Activated naive CD4-positive, alpha-beta T cell treated with anti-CD3 and anti-CD28 coated beads, Interleukin-2, amount 10 ng/mL, durations not matched to agents 7 days and 5 days (primary cell): ENCODE data around the gene DLL4.
A peak's percentile ranks its signal among the peaks of the same experiment; 100 is the strongest.
"Not testable (repeated sequence)": the region's sequence is repeated elsewhere in the genome, so short reads cannot be mapped to it uniquely, and the experiment has no call there.

ENCODE experiments used
- CTCF ChIA-PET: fragments of 350-600 bp; sonication (Branson Sonifier 250); formaldehyde crosslinking; loops from one replicate; lab custom pipeline; 2021; ENCODE audit warnings: antibody characterized with exemption; lab: Charles Lee
- DNase-seq: peaks from one replicate; pipeline ENCODE4 v3.0.0-alpha.2; 2020
- H3K27ac Mint-ChIP-seq: one replicate; pipeline ENCODE4 v1.8.0; 2021; ENCODE audit warnings: mild to moderate bottlenecking, moderate library complexity, mixed read lengths
- H3K27me3 Mint-ChIP-seq: one replicate; pipeline ENCODE4 v1.8.0; 2021; ENCODE audit warnings: mild to moderate bottlenecking, mixed read lengths
- H3K36me3 Mint-ChIP-seq: one replicate; pipeline ENCODE4 v1.8.0; 2021; ENCODE audit warnings: mixed read lengths
- H3K4me1 Mint-ChIP-seq: one replicate; pipeline ENCODE4 v1.8.0; 2021; ENCODE audit warnings: mixed read lengths
- H3K4me3 Mint-ChIP-seq: one replicate; pipeline ENCODE4 v1.8.0; 2021; ENCODE audit warnings: mild to moderate bottlenecking, moderate library complexity, mixed read lengths
- H3K9me3 Mint-ChIP-seq: one replicate; pipeline ENCODE4 v1.8.0; 2021; ENCODE audit warnings: mixed read lengths

Gene DLL4

DNA sequence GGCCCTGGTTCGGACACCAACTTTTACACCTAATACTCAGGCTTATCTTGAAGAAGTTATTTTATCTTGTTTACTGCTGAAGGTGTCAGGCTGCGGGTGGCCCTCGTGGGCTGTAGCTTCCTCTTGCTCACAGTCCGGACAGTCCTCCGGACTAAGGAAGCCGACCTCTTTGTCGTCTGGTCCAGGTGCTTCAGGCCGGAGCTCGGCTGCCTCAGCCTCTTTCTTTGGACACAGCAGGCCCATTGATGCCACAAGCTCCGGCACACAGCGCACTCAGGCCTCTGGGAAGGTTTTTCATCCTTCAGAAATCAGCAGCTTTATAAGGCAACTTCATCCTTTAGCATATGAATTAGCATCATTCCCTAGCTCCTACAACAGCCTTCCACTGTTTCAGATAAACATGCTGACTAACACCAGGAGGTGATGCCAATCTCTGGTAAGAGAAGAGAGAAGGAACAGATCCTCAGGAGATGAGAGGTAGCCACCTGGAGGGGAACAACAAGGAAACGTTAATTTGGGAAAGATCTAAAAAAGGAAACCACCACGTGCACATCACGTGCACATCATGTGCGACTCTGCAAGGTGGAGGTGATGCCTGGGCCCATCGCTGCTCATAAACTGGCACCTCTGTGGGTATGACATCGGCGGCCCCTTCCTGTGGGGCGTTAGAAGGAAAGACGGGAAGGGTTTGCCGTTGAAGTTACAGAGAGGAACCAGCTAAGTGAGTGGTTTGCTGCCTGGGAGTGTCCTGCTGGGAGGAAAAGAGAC lies 19.8 kb downstream of the DLL4 start:
- Mint-ChIP-seq H3K27ac (no peak overlapping the region), H3K27me3 (peaks cover 28% of the 10 kb centered on the region)

DNA sequence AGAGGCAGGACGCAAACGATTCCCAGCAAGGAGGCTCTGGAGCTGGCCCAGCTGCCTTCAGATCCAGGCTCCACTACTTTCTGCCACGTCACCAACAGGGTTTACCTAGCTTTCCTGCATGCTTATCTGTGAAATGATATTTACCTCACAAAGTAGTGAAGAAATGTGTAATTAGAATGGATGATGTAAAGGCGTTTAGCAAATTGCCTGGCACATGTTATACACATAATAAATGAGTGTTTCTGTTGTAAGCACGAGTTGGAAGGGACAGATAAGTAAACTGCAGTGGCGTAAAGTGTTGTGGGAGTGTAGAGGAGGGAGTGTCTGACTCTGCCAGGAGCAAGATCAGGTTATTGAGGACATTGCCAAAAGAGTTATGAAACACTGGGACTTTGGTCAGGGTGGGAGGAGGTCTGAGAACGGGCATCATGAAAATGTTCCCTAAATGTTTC lies 20.6 kb downstream of the DLL4 start:
- Mint-ChIP-seq H3K4me1 (peaks cover 40% of the 10 kb centered on the region), H3K9me3 (no peaks in the 10 kb centered on the region)

More for the DNA sequence above, 19.8 kb downstream of the DLL4 start:
- peaks cover 4% of the 10 kb centered on the region for H3K36me3 Mint-ChIP-seq
- H3K4me1 Mint-ChIP-seq, result peaks cover 37% of the 10 kb centered on the region
- no peak for DNase-seq
- no peaks in the 10 kb centered on the region for H3K9me3 Mint-ChIP-seq
- H3K4me3 Mint-ChIP-seq, result no peak overlapping the region
- CTCF ChIA-PET, result interaction anchor here (1.2 kb wide), 1 partner anchor 8 kb away, joined by 3 read pairs; no protein-coding TSS in a partner anchor

DNA sequence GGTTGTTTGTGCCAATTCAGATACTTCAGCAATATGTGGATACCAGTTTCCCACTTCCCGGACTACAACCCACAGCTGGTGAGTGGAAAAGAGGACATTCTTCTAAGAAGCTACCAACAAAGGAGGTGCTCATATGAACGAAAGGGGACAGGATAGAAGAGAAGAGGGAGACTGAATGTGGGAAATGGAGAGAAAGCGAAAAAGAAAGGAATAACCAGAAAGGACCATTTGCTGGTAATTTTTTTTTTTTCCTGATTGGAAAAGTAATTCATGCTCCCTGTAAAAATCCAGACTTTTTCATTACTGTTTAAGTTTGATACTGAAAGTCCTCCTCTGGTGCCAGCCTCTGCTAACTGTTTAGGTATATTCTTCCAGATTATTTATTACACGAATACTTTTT lies 22.6 kb downstream of the DLL4 start:
- Mint-ChIP-seq H3K4me1 (peaks cover 43% of the 10 kb centered on the region), H3K9me3 (no peaks in the 10 kb centered on the region), H3K36me3 (peaks cover 9% of the 10 kb centered on the region), H3K27ac (peak overlapping the region; percentile 93), H3K4me3 (peak overlapping the region; percentile 94), H3K27me3 (peaks cover 17% of the 10 kb centered on the region)
- no peak for DNase-seq
- CTCF ChIA-PET, result interaction anchor here (0.6 to 6.9 kb wide), 4 partner anchors 10 to 132 kb away, joined by 3 to 43 read pairs (median 5); no protein-coding TSS in a partner anchor

More for the DNA sequence above, 20.6 kb downstream of the DLL4 start:
- H3K36me3 Mint-ChIP-seq, result peaks cover 4% of the 10 kb centered on the region
- DNase-seq, result no peak
- H3K27ac Mint-ChIP-seq, result no peak overlapping the region
- H3K27me3 Mint-ChIP-seq, result peaks cover 19% of the 10 kb centered on the region
- CTCF ChIA-PET, result interaction anchor here (1.2 kb wide), 1 partner anchor 9 kb away, joined by 3 read pairs; no protein-coding TSS in a partner anchor
- H3K4me3 Mint-ChIP-seq, result no peak overlapping the region

DNA sequence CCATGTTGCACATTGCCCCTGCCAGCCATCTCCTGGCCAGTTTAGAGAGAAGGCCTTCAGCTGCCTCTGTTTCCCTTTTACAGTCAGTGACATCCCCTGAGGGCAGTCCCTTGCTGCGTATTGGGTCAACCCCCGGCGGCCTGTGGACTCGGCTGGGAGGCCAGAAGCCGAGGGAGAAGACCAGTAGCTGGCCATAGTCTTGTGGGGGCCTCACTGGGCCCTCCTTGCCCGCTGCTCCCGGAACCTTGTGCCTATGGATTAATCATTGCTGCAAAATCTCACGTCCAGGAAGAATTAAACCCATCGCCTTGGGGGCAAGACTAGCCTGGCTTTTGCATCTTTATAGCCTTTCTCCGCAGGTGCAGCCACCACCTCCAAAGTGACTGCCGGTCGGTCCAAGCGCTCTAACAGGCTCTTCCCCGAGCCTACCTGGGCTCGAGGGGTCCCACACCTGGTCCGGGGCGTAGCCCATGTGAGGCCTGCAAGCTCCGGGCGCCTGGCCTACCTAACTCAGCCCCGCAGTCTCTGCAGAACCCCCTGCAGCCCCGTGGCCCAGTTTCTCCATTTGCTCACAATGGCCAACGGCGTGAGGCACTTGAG lies 23.3 kb downstream of the DLL4 start:
- CTCF ChIA-PET, result interaction anchor here (0.6 to 6.9 kb wide), 4 partner anchors 10 to 273 kb away, joined by 3 to 43 read pairs (median 6); no protein-coding TSS in a partner anchor
- H3K27me3 Mint-ChIP-seq, result peaks cover 16% of the 10 kb centered on the region
- peaks cover 43% of the 10 kb centered on the region for H3K4me1 Mint-ChIP-seq
- H3K27ac Mint-ChIP-seq, result peak overlapping the region; percentile 93
- no peak for DNase-seq
- peak overlapping the region; percentile 94 for H3K4me3 Mint-ChIP-seq
- no peaks in the 10 kb centered on the region for H3K9me3 Mint-ChIP-seq
- H3K36me3 Mint-ChIP-seq, result peaks cover 9% of the 10 kb centered on the region

DNA sequence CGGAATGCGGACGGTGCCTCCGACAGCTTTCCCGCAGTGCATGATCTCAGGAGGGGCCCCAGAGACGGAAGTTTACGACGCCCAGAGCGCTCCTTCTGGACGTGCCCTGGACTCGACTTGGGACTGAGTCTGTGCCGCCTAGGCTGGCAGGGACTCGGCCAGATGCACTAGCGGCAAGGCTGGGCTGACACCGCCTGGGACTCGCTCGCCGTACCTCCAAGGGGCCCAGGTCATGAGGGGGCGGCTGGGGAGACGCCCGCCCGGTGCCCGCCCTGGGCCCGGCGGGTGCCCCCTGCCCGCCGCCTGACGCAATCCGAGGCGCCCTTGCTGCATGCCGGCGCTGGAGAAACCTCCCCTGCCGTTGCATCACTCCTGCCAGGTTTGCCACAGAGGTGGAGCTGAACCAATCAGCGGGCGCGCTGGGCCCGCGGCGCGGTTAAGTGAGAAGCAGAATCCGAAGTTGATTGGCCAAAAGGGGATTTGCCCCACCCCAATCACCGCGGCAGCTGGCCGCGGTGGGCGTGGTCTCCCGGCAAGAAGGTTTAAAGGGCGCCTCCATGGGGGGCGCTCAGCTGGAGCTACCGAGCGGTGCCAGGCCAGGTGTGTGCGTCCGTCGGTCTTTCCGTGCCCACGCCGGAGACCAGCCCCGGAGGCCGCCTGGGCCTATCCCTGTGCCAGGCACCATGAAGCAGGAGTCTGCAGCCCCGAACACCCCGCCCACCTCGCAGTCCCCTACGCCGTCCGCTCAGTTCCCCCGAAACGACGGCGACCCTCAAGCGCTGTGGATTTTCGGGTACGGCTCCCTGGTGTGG lies 24.0 kb downstream of the DLL4 start, which contains the start of gene CHAC1:
Gene CHAC1, plus strand, starts transcription at position 571 of the 812 bp plus-strand sequence. Its CDS starts 113 bp downstream, at position 684.
- CTCF ChIA-PET, result interaction anchor here (0.6 to 6.9 kb wide), 6 partner anchors 11 to 272 kb away, joined by 3 to 43 read pairs (median 3); no protein-coding TSS in a partner anchor
- H3K4me3 Mint-ChIP-seq, result peak within 1 kb of the TSS; percentile 94
- H3K36me3 Mint-ChIP-seq, result peaks cover 9% of the 10 kb centered on the region
- H3K27me3 Mint-ChIP-seq, result peaks cover 17% of the 10 kb centered on the region
- H3K9me3 Mint-ChIP-seq, result no peaks in the 10 kb centered on the region
- H3K4me1 Mint-ChIP-seq, result peaks cover 43% of the 10 kb centered on the region
- H3K27ac Mint-ChIP-seq, result peak within 1 kb of the TSS; percentile 93
- DNase-seq, result peak; percentile 98

DNA sequence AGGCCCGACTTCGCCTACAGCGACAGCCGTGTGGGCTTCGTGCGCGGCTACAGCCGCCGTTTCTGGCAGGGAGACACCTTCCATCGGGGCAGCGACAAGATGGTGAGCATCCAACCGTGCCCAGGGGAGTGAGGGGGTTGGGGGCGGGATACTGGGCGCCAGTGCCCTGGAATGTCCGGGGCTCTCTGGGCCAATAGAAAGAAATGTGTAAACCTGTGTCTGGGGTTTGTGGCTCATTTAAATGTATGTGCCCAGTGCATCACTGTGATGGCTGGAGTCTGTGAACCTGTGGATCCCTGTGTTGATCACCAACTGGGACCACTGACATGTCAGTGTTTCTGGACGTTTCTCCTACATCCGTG lies 24.6 kb downstream of the DLL4 start:
- no peak for DNase-seq
- peaks cover 43% of the 10 kb centered on the region for H3K4me1 Mint-ChIP-seq
- no peaks in the 10 kb centered on the region for H3K9me3 Mint-ChIP-seq
- peaks cover 15% of the 10 kb centered on the region for H3K27me3 Mint-ChIP-seq
- peak overlapping the region; percentile 94 for H3K4me3 Mint-ChIP-seq
- CTCF ChIA-PET, result interaction anchor here (0.7 to 6.9 kb wide), 5 partner anchors 10 to 70 kb away, joined by 3 to 43 read pairs (median 3); no protein-coding TSS in a partner anchor
- peak overlapping the region; percentile 93 for H3K27ac Mint-ChIP-seq
- H3K36me3 Mint-ChIP-seq, result peaks cover 9% of the 10 kb centered on the region

DNA sequence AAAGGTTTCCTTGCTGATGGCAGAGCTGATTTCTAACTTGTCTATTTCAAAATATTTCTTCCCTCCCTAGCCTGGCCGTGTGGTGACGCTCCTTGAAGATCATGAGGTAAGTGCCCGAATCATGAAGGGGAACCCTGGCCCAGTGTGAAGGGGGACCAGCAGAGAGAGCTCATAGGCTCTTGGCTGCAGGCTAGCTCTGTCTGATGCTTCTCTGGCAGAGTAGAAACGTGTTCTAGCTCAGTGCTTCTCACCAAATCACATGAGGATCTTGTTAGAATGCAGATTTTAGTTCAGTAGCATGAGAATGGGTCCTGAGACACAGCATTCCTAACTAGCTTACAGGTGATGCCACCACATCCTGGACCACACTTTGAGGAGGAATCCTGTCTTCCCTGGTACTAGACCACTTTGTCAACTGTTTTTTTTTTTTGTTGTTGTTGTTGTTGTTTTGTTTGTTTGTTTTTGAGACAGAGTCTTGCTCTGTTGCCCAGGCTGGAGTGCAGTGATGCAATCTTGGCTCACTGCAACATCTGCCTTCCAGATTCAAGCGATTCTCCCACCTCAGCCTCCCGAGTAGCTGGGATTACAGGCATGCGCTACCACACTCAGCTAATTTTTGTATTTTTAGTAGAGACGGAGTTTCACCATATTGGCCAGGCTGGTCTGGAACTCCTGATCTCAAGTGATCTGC lies 25.2 kb downstream of the DLL4 start:
- DNase-seq, H3K27me3 Mint-ChIP-seq: not testable (repeated sequence)

DNA sequence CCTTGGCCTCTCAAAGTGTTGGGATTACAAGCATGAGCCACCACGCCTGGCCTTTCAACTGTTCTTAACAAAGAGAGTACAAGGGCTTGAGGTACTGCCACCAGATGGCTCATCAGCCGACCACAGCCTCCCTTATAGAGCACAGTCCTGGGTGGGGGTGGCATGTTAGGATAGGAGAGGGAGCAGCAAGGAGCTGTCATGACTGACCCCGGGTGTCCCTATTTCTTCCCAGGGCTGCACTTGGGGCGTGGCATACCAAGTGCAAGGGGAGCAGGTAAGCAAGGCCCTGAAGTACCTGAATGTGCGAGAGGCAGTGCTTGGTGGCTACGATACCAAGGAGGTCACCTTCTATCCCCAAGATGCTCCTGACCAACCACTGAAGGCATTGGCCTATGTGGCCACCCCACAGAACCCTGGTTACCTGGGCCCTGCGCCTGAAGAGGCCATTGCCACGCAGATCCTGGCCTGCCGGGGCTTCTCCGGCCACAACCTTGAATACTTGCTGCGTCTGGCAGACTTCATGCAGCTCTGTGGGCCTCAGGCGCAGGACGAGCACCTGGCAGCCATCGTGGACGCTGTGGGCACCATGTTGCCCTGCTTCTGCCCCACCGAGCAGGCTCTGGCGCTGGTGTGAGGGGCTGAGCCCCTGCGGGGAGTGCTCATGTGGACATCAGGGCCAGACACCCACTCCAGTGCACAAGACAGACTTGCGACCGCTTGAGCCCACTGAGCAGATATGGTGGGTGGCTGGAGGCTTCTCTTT lies 26.2 kb downstream of the DLL4 start:
- Mint-ChIP-seq H3K4me3 (peak overlapping the region; percentile 94), H3K27me3 (peaks cover 12% of the 10 kb centered on the region)

More for the DNA sequence above, 25.2 kb downstream of the DLL4 start:
- H3K4me3 Mint-ChIP-seq, result peak overlapping the region; percentile 94
- peak overlapping the region; percentile 93 for H3K27ac Mint-ChIP-seq
- not testable (repeated sequence) for H3K36me3 Mint-ChIP-seq, H3K9me3 Mint-ChIP-seq
- peaks cover 43% of the 10 kb centered on the region for H3K4me1 Mint-ChIP-seq
- CTCF ChIA-PET, result interaction anchor here (0.7 to 6.9 kb wide), 3 partner anchors 12 to 70 kb away, joined by 3 to 43 read pairs (median 3); no protein-coding TSS in a partner anchor

DNA sequence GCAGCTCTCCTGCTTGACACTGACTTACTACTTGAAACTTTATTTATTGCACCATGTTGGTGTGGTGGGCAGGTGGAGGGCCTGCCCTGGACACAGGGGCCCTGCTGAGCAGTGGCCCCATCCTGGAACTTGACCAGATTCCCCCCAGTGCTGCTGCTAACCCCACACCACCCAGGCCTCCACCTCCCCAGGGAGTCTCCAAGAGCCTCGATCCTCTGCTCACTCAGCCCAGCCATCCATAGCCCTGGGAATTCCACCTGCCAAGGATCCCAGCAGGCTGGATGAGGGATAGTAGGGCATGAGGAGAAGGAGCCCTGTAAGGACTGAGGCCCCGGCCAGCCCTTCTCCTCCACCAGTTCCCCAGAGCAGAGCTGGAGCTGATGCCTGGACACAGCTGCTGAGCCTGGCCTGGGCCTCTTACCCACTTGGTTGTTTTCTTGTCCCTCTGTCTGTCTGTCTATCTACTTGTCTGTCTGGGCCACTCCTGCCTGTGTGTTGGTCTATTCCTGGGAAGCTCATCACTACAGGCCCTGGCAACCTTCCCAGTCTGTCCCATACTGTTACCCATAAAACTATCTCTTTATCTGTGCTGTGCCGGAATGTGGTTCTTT lies 26.9 kb downstream of the DLL4 start:
- peaks cover 43% of the 10 kb centered on the region for H3K4me1 Mint-ChIP-seq
- peaks cover 9% of the 10 kb centered on the region for H3K36me3 Mint-ChIP-seq
- H3K27me3 Mint-ChIP-seq, result peaks cover 15% of the 10 kb centered on the region
- H3K27ac Mint-ChIP-seq, result no peak overlapping the region
- CTCF ChIA-PET, result interaction anchor here (6.9 kb wide), 1 partner anchor 14 kb away, joined by 43 read pairs; no protein-coding TSS in a partner anchor
- DNase-seq, result no peak
- no peak overlapping the region for H3K4me3 Mint-ChIP-seq
- no peaks in the 10 kb centered on the region for H3K9me3 Mint-ChIP-seq

More for the DNA sequence above, 26.2 kb downstream of the DLL4 start:
- no peaks in the 10 kb centered on the region for H3K9me3 Mint-ChIP-seq
- H3K36me3 Mint-ChIP-seq, result peaks cover 9% of the 10 kb centered on the region
- CTCF ChIA-PET, result interaction anchor here (6.9 kb wide), 1 partner anchor 13 kb away, joined by 43 read pairs; no protein-coding TSS in a partner anchor
- peak overlapping the region; percentile 33 for H3K27ac Mint-ChIP-seq
- no peak for DNase-seq
- peaks cover 43% of the 10 kb centered on the region for H3K4me1 Mint-ChIP-seq

DNA sequence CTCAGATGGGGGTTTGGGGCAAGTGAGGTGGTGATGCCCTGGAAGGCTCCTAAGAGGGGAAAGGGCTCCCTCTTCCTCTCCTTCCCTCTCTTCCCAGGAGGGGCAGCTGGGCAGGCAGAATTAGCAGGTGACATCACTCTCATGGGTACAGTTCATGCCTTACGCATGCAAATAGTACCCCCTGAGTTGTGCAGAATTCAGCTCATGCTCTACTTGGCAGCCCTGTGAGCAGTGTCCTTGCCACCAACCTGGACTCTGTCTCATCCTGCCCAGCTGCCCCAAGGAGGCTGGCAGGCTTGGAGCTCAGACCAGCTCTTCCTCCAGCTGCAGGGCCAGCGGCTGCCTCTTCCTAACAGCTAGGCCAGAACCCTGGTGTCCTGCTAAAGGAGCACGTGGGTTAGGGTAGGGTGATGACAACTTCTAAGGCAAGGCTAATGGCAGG lies 27.4 kb downstream of the DLL4 start:
- Mint-ChIP-seq H3K27me3 (peaks cover 15% of the 10 kb centered on the region), H3K9me3 (no peaks in the 10 kb centered on the region), H3K4me1 (peaks cover 42% of the 10 kb centered on the region), H3K27ac (no peak overlapping the region), H3K4me3 (no peak overlapping the region), H3K36me3 (peaks cover 9% of the 10 kb centered on the region)
- DNase-seq, result no peak
- CTCF ChIA-PET, result interaction anchor here (6.9 kb wide), 1 partner anchor 14 kb away, joined by 43 read pairs; no protein-coding TSS in a partner anchor

DNA sequence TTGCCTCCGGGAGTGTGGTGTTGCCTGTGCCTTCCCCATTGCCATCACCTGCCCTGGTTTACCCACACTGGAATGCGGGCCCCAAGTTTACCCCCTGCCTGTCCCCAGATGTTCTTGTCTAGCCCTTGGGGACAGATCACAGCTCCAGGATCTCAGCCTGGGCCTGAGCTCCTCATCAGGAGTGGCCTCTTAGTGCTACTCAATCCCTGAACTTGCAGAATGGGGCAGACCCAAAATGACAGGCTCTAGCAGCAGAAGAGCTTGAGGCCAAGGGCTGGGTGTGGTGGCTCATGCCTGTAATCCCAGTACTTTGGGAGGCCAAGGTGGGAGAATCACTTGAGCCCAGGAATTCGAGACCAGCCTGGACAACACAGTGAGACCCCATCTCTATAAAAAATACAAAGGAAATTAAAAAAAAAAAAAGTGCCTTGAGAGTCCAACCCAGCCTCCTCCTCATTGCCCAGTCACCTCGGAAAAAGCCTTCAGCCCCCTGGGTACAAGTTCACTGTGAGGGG lies 28.0 kb downstream of the DLL4 start:
- Mint-ChIP-seq H3K4me3 (no peak overlapping the region), H3K4me1 (peaks cover 36% of the 10 kb centered on the region), H3K36me3 (peaks cover 9% of the 10 kb centered on the region), H3K9me3 (no peaks in the 10 kb centered on the region), H3K27me3 (peaks cover 15% of the 10 kb centered on the region), H3K27ac (no peak overlapping the region)
- no peak for DNase-seq
- CTCF ChIA-PET, result interaction anchor here (6.9 kb wide), 1 partner anchor 15 kb away, joined by 43 read pairs; no protein-coding TSS in a partner anchor

DNA sequence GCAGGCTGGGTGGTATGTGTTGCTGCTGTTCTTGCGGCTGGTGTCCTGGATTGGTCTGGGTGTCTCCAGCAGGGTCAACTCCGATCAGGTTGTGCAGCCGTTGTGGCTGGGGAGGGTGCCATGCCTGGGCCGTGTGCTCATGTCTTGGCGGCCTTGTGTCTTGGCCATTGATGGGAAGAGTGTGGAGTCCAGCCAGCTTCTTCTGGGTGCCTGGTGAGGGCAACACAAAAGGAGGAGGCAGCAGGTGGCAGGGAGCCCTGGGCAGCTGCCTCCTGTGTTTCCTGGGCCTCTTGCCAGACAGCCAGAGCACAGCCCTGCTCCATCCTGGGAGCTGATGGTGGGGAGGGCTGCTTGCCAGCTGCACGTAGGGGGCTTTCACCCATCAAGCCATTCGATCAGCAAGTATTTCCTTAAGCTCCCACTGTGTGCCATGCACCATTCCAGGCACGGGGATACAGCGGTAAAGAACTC lies 28.5 kb downstream of the DLL4 start:
- CTCF ChIA-PET, result no interaction called here
- H3K27me3 Mint-ChIP-seq, result peaks cover 15% of the 10 kb centered on the region
- peak; percentile 10 for DNase-seq
- peaks cover 31% of the 10 kb centered on the region for H3K4me1 Mint-ChIP-seq
- no peak overlapping the region for H3K27ac Mint-ChIP-seq
- H3K9me3 Mint-ChIP-seq, result no peaks in the 10 kb centered on the region
- peaks cover 9% of the 10 kb centered on the region for H3K36me3 Mint-ChIP-seq
- no peak overlapping the region for H3K4me3 Mint-ChIP-seq
